ENCODE results near the gene KLK12.

The KLK12 gene

GRCh38 chr19:51034704-51035103, at the start of gene KLK12:
Gene KLK12, minus strand, starts transcription at chr19:51035002. Its CDS starts 381 bp downstream, at chr19:51034621.
- no peak for DNase-seq (ENCODE audit: low spot score)

GRCh38 chr19:51084505-51084904, 49.7 kb upstream of the KLK12 start:
- DNase-seq (ENCODE audit: low spot score) = no peak

GRCh38 chr19:51083783-51084182, 49.0 kb upstream of the KLK12 start:
- DNase-seq (ENCODE audit: low spot score) = no peak

GRCh38 chr19:51083181-51083580, 48.4 kb upstream of the KLK12 start:
- no peak for DNase-seq (ENCODE audit: low spot score)

- no peak for DNase-seq (ENCODE audit: low spot score)
Observed at GRCh38 chr19:51082611-51083010, 47.8 kb upstream of the KLK12 start, which contains the start of gene KLK14. Gene KLK14, minus strand, starts transcription at chr19:51082887. Its CDS starts 273 bp downstream, at chr19:51082614.

GRCh38 chr19:51081476-51081875, 46.7 kb upstream of the KLK12 start:
- no peak for DNase-seq (ENCODE audit: low spot score)

- DNase-seq (ENCODE audit: low spot score) = no peak
Observed at GRCh38 chr19:51079481-51080110, 44.8 kb upstream of the KLK12 start.

GRCh38 chr19:51078731-51079130, 43.9 kb upstream of the KLK12 start:
- DNase-seq (ENCODE audit: low spot score) = no peak

- DNase-seq (ENCODE audit: low spot score) = no peak
Observed at GRCh38 chr19:51078104-51078503, 43.3 kb upstream of the KLK12 start.

GRCh38 chr19:51076631-51077213, 41.9 kb upstream of the KLK12 start:
- no peak for DNase-seq (ENCODE audit: low spot score)

- no peak for DNase-seq (ENCODE audit: low spot score)
Observed at GRCh38 chr19:51075998-51076397, 41.2 kb upstream of the KLK12 start.

GRCh38 chr19:51071095-51071405, 36.2 kb upstream of the KLK12 start:
- no peak for DNase-seq (ENCODE audit: low spot score)

GRCh38 chr19:51070334-51071094, 35.7 kb upstream of the KLK12 start:
- no peak for DNase-seq (ENCODE audit: low spot score)

- no peak for DNase-seq (ENCODE audit: low spot score)
Observed at GRCh38 chr19:51066393-51067186, 31.8 kb upstream of the KLK12 start.

GRCh38 chr19:51065221-51065960, 30.6 kb upstream of the KLK12 start:
- DNase-seq (ENCODE audit: low spot score) = no peak

- no peak for DNase-seq (ENCODE audit: low spot score)
Observed at GRCh38 chr19:51064534-51065220, 29.9 kb upstream of the KLK12 start, which contains the start of gene KLK13. Gene KLK13, minus strand, starts transcription at chr19:51065092. Its CDS starts 25 bp downstream, at chr19:51065067.

GRCh38 chr19:51063664-51064063, 28.9 kb upstream of the KLK12 start:
- DNase-seq (ENCODE audit: low spot score) = no peak

- no peak for DNase-seq (ENCODE audit: low spot score)
Observed at GRCh38 chr19:51060973-51061372, 26.2 kb upstream of the KLK12 start.

- no peak for DNase-seq (ENCODE audit: low spot score)
Observed at GRCh38 chr19:51060336-51060735, 25.5 kb upstream of the KLK12 start.

GRCh38 chr19:51059715-51060114, 24.9 kb upstream of the KLK12 start:
- DNase-seq (ENCODE audit: low spot score) = no peak

GRCh38 chr19:51055866-51056265, 21.1 kb upstream of the KLK12 start:
- DNase-seq (ENCODE audit: low spot score) = no peak

Measured in germinal center (tissue), 1 donor.